Left lung (tissue), 10 donors: ENCODE results near the gene ACOT11. TPM values are rescaled to one million over a fixed set of nuclear protein-coding genes. Genes with fewer than 3 reads are reported as not detected.

ENCODE experiments used
- ATAC-seq: fragments of 200-7000 bp; cut with Tn5 transposase; one replicate; pipeline ENCODE4 v1.9.1; 2020; ENCODE audit warnings: moderate library complexity
- DNase-seq, 4 donors: peaks; one replicate each; pipeline ENCODE4 v3.0.0-alpha.2; 2013 to 2020
- H3K27ac ChIP-seq, 2 donors: fragments of 200-600 bp; sonication (generic) in 1 of 2; one replicate each; pipeline versions ENCODE4 v1.5.0 to v1.8.0; 2020 to 2021
- H3K27me3 ChIP-seq, 2 donors: fragments of 200-600 bp; sonication (generic) in 1 of 2; one replicate each; pipeline versions ENCODE4 v1.5.0 to v1.8.0; 2020 to 2021
- H3K36me3 ChIP-seq, 2 donors: fragments of 200-600 bp; sonication (generic) in 1 of 2; one replicate each; pipeline versions ENCODE4 v1.5.0 to v1.8.0; 2020 to 2021
- H3K4me1 ChIP-seq, 2 donors: fragments of 200-600 bp; one replicate each; pipeline ENCODE4 v1.8.0; 2021
- H3K4me3 ChIP-seq, 2 donors: fragments of 200-600 bp; sonication (generic) in 1 of 2; one replicate each; pipeline versions ENCODE4 v1.5.0 to v1.8.0; 2020 to 2021; ENCODE audit warnings: mild to moderate bottlenecking in 1 of 2
- H3K9me3 ChIP-seq, 2 donors: fragments of 200-600 bp; sonication (generic) in 1 of 2; one replicate each; pipeline versions ENCODE4 v1.5.0 to v1.8.0; 2020 to 2021
- CTCF ChIP-seq, 2 donors: fragments of 200-600 bp; sonication (generic) in 1 of 2; IDR thresholded peaks; one replicate each; pipeline versions ENCODE4 v1.5.0 to v1.8.0; 2021; ENCODE audit warnings: antibody characterized with exemption in 2 of 2
- intact Hi-C, 2 donors: fragments of 100-400 bp; cut with DNase I; formaldehyde crosslinking; loops; one replicate each; pipeline versions ENCODE4 v1.11.2 to v1.14.2; 2022
- polyA plus RNA-seq, 6 donors: library from polyadenylated mRNA; unstranded; fragments of 120-200 nt; gene quantifications; one replicate each; pipeline ENCODE4 v1.2.1, GENCODE V29; 2013; ENCODE audit not compliant: insufficient read length in 6 of 6
- total RNA-seq, 2 donors: library from RNA; stranded (reverse); fragmentation: NEBNext Ultra II Directional; extraction: Animal tissue kit (Norgen Biotek cat#: 25700); gene quantifications; one replicate each; pipeline ENCODE4 v1.2.1, GENCODE V29; 2021
- donor health status: DM: no; HTN: yes; CAD: no.
- donor health status: DM: no; HTN: no; CAD: no.

The ACOT11 gene
- total and polyA plus RNA-seq, 8 donors: 8.5 to 15.9 (median 12.6) TPM

- intact Hi-C loops: no loop called here
Measured at GRCh38 chr1:54607821-54608565, 60.0 kb downstream of the ACOT11 start.

GRCh38 chr1:54608566-54609230 lies 60.7 kb downstream of the ACOT11 start:
- Histone ChIP-seq H3K9me3 (no peaks in the 10 kb centered on the region), H3K4me3 (no peak overlapping the region), H3K4me1 (no peaks in the 10 kb centered on the region), H3K36me3 (peaks cover 0 to 3% of the 10 kb centered on the region in 2 donors), H3K27me3 (no peaks in the 10 kb centered on the region), H3K27ac (no peak overlapping the region)
- peak in 1 of 4 donors; percentile 28 for DNase-seq
- intact Hi-C loops: no loop called here
- TF ChIP-seq CTCF (IDR thresholded peaks at IDR 0.05): no peak
- ATAC-seq: no peak

More at GRCh38 chr1:54607821-54608565, 60.0 kb downstream of the ACOT11 start:
- H3K36me3 ChIP-seq: peaks cover 0 to 3% of the 10 kb centered on the region in 2 donors
- DNase-seq (peak in 1 of 4 donors; percentile 68), ATAC-seq (no peak)
- H3K27me3 ChIP-seq: no peaks in the 10 kb centered on the region
- no peak for TF ChIP-seq CTCF (IDR thresholded peaks at IDR 0.05)
- no peak overlapping the region for H3K4me3 ChIP-seq
- no peaks in the 10 kb centered on the region for H3K9me3 ChIP-seq
- no peak overlapping the region for H3K27ac ChIP-seq
- H3K4me1 ChIP-seq: no peaks in the 10 kb centered on the region

- intact Hi-C loops: no loop called here
- ATAC-seq (no peak), DNase-seq (peak in 1 of 4 donors; percentile 71)
- Histone ChIP-seq H3K4me3 (no peak overlapping the region), H3K27ac (no peak overlapping the region), H3K4me1 (no peaks in the 10 kb centered on the region), H3K27me3 (no peaks in the 10 kb centered on the region), H3K36me3 (peaks cover 0 to 3% of the 10 kb centered on the region in 2 donors), H3K9me3 (no peaks in the 10 kb centered on the region)
- no peak for TF ChIP-seq CTCF (IDR thresholded peaks at IDR 0.05)
Measured at GRCh38 chr1:54609301-54609921, 61.4 kb downstream of the ACOT11 start.

GRCh38 chr1:54610048-54610447 lies 62.0 kb downstream of the ACOT11 start:
- Histone ChIP-seq H3K27me3 (no peaks in the 10 kb centered on the region), H3K36me3 (no peaks in the 10 kb centered on the region), H3K4me1 (no peaks in the 10 kb centered on the region), H3K27ac (no peak overlapping the region), H3K4me3 (no peak overlapping the region), H3K9me3 (no peaks in the 10 kb centered on the region)
- DNase-seq: peak in 1 of 4 donors; percentile 58
- no peak for TF ChIP-seq CTCF (IDR thresholded peaks at IDR 0.05)
- no peak for ATAC-seq
- intact Hi-C loops: no loop called here
